Measurements from ENCODE around the gene RTP4. TPM values are rescaled to one million over a fixed set of nuclear protein-coding genes. Genes with fewer than 3 reads are reported as not detected.

Gene RTP4
- total RNA-seq, 1 experiment from 2014 or later, result not detected

DNA sequence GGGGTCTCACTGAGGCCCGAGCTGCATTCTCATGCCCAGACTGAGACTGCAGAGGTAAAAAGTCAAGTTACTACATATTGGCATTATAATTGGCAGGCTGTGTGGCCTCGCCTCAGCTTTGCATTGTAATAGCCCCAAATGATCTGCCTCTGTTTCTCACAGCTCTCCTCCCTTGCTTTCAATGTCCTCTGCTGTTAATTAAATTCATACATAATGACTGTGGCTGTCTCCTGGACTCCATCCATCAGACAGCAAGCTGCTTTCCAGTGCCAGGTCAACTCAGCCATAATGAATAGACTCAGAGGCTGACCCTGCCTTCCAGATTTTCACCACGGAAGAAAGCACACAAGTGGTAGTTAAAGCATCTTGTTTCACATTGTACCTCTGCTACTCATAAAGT, 7.6 kb upstream of the RTP4 start (continued):
- TF ChIP-seq, protein P1, sequence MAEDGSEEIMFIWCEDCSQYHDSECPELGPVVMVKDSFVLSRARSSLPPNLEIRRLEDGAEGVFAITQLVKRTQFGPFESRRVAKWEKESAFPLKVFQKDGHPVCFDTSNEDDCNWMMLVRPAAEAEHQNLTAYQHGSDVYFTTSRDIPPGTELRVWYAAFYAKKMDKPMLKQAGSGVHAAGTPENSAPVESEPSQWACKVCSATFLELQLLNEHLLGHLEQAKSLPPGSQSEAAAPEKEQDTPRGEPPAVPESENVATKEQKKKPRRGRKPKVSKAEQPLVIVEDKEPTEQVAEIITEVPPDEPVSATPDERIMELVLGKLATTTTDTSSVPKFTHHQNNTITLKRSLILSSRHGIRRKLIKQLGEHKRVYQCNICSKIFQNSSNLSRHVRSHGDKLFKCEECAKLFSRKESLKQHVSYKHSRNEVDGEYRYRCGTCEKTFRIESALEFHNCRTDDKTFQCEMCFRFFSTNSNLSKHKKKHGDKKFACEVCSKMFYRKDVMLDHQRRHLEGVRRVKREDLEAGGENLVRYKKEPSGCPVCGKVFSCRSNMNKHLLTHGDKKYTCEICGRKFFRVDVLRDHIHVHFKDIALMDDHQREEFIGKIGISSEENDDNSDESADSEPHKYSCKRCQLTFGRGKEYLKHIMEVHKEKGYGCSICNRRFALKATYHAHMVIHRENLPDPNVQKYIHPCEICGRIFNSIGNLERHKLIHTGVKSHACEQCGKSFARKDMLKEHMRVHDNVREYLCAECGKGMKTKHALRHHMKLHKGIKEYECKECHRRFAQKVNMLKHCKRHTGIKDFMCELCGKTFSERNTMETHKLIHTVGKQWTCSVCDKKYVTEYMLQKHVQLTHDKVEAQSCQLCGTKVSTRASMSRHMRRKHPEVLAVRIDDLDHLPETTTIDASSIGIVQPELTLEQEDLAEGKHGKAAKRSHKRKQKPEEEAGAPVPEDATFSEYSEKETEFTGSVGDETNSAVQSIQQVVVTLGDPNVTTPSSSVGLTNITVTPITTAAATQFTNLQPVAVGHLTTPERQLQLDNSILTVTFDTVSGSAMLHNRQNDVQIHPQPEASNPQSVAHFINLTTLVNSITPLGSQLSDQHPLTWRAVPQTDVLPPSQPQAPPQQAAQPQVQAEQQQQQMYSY (CRISPR knock-in tag; IDR thresholded peaks at IDR 0.05), result no peak
- TF ChIP-seq, protein P2, sequence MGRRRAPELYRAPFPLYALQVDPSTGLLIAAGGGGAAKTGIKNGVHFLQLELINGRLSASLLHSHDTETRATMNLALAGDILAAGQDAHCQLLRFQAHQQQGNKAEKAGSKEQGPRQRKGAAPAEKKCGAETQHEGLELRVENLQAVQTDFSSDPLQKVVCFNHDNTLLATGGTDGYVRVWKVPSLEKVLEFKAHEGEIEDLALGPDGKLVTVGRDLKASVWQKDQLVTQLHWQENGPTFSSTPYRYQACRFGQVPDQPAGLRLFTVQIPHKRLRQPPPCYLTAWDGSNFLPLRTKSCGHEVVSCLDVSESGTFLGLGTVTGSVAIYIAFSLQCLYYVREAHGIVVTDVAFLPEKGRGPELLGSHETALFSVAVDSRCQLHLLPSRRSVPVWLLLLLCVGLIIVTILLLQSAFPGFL (CRISPR knock-in tag; IDR thresholded peaks at IDR 0.05; ENCODE audit: borderline replicate concordance), result no peak
- TF ChIP-seq FOXJ3 (CRISPR knock-in tag; IDR thresholded peaks at IDR 0.05; ENCODE audit: borderline replicate concordance), result no peak
- TF ChIP-seq HMGXB4 (CRISPR knock-in tag; IDR thresholded peaks at IDR 0.05), result no peak
- TF ChIP-seq, protein P3, sequence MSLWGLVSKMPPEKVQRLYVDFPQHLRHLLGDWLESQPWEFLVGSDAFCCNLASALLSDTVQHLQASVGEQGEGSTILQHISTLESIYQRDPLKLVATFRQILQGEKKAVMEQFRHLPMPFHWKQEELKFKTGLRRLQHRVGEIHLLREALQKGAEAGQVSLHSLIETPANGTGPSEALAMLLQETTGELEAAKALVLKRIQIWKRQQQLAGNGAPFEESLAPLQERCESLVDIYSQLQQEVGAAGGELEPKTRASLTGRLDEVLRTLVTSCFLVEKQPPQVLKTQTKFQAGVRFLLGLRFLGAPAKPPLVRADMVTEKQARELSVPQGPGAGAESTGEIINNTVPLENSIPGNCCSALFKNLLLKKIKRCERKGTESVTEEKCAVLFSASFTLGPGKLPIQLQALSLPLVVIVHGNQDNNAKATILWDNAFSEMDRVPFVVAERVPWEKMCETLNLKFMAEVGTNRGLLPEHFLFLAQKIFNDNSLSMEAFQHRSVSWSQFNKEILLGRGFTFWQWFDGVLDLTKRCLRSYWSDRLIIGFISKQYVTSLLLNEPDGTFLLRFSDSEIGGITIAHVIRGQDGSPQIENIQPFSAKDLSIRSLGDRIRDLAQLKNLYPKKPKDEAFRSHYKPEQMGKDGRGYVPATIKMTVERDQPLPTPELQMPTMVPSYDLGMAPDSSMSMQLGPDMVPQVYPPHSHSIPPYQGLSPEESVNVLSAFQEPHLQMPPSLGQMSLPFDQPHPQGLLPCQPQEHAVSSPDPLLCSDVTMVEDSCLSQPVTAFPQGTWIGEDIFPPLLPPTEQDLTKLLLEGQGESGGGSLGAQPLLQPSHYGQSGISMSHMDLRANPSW (CRISPR knock-in tag; conservative IDR thresholded peaks at IDR 0.05; ENCODE audit: low read depth), result no peak
- TF ChIP-seq ZNF671 (CRISPR knock-in tag; IDR thresholded peaks at IDR 0.05), result no peak
- TF ChIP-seq MXD4 (CRISPR knock-in tag; IDR thresholded peaks at IDR 0.05; ENCODE audit: borderline replicate concordance), result no peak
- no peak for TF ChIP-seq ELF4 (CRISPR knock-in tag; IDR thresholded peaks at IDR 0.05; ENCODE audit: low read depth)
- no peak for TF ChIP-seq ZNF416 (CRISPR knock-in tag; IDR thresholded peaks at IDR 0.05)
- TF ChIP-seq, protein P4, sequence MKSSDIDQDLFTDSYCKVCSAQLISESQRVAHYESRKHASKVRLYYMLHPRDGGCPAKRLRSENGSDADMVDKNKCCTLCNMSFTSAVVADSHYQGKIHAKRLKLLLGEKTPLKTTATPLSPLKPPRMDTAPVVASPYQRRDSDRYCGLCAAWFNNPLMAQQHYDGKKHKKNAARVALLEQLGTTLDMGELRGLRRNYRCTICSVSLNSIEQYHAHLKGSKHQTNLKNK (CRISPR knock-in tag; IDR thresholded peaks at IDR 0.05), result no peak
- TF ChIP-seq CREB1 (CRISPR knock-in tag; IDR thresholded peaks at IDR 0.05), result no peak
- no peak for TF ChIP-seq ZNF232 (CRISPR knock-in tag; IDR thresholded peaks at IDR 0.05)
- no peak for TF ChIP-seq NFE2L1 (CRISPR knock-in tag; IDR thresholded peaks at IDR 0.05)
- no peak for TF ChIP-seq NR3C1 (CRISPR knock-in tag; conservative IDR thresholded peaks at IDR 0.05; ENCODE audit: low read depth)

DNA sequence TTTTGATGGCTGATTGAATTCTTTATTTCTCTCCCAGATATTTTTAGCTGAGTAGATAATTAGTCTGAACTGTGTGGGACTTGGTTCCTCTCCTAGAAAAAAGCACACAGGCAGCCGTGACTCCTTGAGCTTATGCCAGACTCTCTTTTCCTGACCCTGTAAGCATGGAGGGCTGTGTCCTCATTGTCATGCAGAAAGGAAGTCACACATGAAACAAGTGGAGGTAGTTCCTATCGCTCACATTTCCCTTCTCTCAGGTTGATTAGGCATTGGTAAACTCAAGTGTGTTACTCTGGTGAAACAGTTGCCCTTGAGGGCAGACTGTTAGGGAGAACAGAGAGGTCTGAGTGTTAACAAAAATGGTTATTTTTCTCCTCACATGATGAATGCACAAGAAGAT, 6.3 kb upstream of the RTP4 start:
- ATAC-seq, result peak; percentile 81
- peak overlapping the region; percentile 36 for H3K27ac Mint-ChIP-seq
- peaks cover 5% of the 10 kb centered on the region; the same call in 1 of the 2 replicates for H3K36me3 Mint-ChIP-seq
- TF ChIP-seq, protein P5, sequence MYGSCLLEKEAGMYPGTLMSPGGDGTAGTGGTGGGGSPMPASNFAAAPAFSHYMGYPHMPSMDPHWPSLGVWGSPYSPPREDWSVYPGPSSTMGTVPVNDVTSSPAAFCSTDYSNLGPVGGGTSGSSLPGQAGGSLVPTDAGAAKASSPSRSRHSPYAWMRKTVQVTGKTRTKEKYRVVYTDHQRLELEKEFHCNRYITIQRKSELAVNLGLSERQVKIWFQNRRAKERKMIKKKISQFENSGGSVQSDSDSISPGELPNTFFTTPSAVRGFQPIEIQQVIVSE (CRISPR knock-in tag; IDR thresholded peaks at IDR 0.05; ENCODE audit: borderline replicate concordance), result no peak
- no peak for TF ChIP-seq ZNF138 (CRISPR knock-in tag; conservative IDR thresholded peaks at IDR 0.05)
- no peak for TF ChIP-seq MXD4 (CRISPR knock-in tag; IDR thresholded peaks at IDR 0.05; ENCODE audit: borderline replicate concordance)
- TF ChIP-seq ZNF281 (CRISPR knock-in tag; IDR thresholded peaks at IDR 0.05), result no peak
- TF ChIP-seq, protein P6, sequence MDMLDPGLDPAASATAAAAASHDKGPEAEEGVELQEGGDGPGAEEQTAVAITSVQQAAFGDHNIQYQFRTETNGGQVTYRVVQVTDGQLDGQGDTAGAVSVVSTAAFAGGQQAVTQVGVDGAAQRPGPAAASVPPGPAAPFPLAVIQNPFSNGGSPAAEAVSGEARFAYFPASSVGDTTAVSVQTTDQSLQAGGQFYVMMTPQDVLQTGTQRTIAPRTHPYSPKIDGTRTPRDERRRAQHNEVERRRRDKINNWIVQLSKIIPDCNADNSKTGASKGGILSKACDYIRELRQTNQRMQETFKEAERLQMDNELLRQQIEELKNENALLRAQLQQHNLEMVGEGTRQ (CRISPR knock-in tag; IDR thresholded peaks at IDR 0.05), result no peak
- TF ChIP-seq CREM (CRISPR knock-in tag; IDR thresholded peaks at IDR 0.05), result no peak
- TF ChIP-seq FOXJ3 (CRISPR knock-in tag; IDR thresholded peaks at IDR 0.05; ENCODE audit: borderline replicate concordance), result no peak
- no peak for TF ChIP-seq NFATC4 (CRISPR knock-in tag; IDR thresholded peaks at IDR 0.05)
- TF ChIP-seq, protein P7, sequence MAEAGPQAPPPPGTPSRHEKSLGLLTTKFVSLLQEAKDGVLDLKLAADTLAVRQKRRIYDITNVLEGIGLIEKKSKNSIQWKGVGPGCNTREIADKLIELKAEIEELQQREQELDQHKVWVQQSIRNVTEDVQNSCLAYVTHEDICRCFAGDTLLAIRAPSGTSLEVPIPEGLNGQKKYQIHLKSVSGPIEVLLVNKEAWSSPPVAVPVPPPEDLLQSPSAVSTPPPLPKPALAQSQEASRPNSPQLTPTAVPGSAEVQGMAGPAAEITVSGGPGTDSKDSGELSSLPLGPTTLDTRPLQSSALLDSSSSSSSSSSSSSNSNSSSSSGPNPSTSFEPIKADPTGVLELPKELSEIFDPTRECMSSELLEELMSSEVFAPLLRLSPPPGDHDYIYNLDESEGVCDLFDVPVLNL (CRISPR knock-in tag; IDR thresholded peaks at IDR 0.05; ENCODE audit: borderline replicate concordance, low read depth), result no peak

More for the DNA sequence above, 6.3 kb upstream of the RTP4 start:
- POLR2A ChIA-PET, result no interaction called here
- H3K4me3 Mint-ChIP-seq, result no peak overlapping the region; the same call in 1 of the 2 replicates
- peaks cover 12% of the 10 kb centered on the region for H3K27me3 Mint-ChIP-seq (ENCODE audit: low read depth)
- DNase-seq (ENCODE audit: low spot score), result peak; percentile 20
- peaks cover 4% of the 10 kb centered on the region for H3K9me3 Mint-ChIP-seq
- CTCF ChIA-PET, result interaction anchor here (1.1 to 3.4 kb wide), 4 partner anchors 43 to 254 kb away, joined by 3 to 26 read pairs (median 6); partner anchors contain the start of gene RPL39L
- peaks cover 68% of the 10 kb centered on the region for H3K4me1 Mint-ChIP-seq

Data from WTC11 (cell line).